Stimulated activated CD8-positive, alpha-beta memory T cell treated with anti-CD3 and anti-CD28 coated beads, Interleukin-12 subunit alpha, Interleukin-12 subunit beta, amount 100 ng/mL, for 4 hours (primary cell): ENCODE data around the gene ACAP2.

ENCODE experiments used
- DNase-seq: peaks from one replicate; pipeline ENCODE4 v3.0.0-alpha.2; 2020; ENCODE audit warnings: low read depth

ACAP2 gene

GRCh38 chr3:195285372-195285771, 157.4 kb downstream of the ACAP2 start:
- DNase-seq = no peak

- DNase-seq = no peak
Observed at GRCh38 chr3:195284842-195285241, 158.0 kb downstream of the ACAP2 start.

- no peak for DNase-seq
Observed at GRCh38 chr3:195282961-195283360, 159.9 kb downstream of the ACAP2 start.

GRCh38 chr3:195274259-195274966, 168.4 kb downstream of the ACAP2 start:
- DNase-seq = no peak

GRCh38 chr3:195271410-195272243, 171.2 kb downstream of the ACAP2 start:
- DNase-seq = peak; percentile 79

GRCh38 chr3:195270817-195271409, 171.9 kb downstream of the ACAP2 start, which contains the start of gene XXYLT1:
Gene XXYLT1, minus strand, starts transcription at chr3:195271159. Its CDS starts 101 bp downstream, at chr3:195271058.
- peak; percentile 88 for DNase-seq

GRCh38 chr3:195270079-195270816, 172.6 kb downstream of the ACAP2 start:
- DNase-seq = no peak

- no peak for DNase-seq
Observed at GRCh38 chr3:195269375-195270078, 173.3 kb downstream of the ACAP2 start.

- DNase-seq = no peak
Observed at GRCh38 chr3:195268576-195269309, 174.1 kb downstream of the ACAP2 start.

GRCh38 chr3:195267096-195267495, 175.7 kb downstream of the ACAP2 start:
- no peak for DNase-seq

- no peak for DNase-seq
Observed at GRCh38 chr3:195266428-195266827, 176.4 kb downstream of the ACAP2 start.

- no peak for DNase-seq
Observed at GRCh38 chr3:195265363-195265976, 177.3 kb downstream of the ACAP2 start.

GRCh38 chr3:195263925-195264600, 178.8 kb downstream of the ACAP2 start:
- DNase-seq = no peak

GRCh38 chr3:195263193-195263924, 179.5 kb downstream of the ACAP2 start:
- DNase-seq = no peak

GRCh38 chr3:195261925-195262324, 180.9 kb downstream of the ACAP2 start:
- no peak for DNase-seq

GRCh38 chr3:195260280-195260905, 182.4 kb downstream of the ACAP2 start:
- DNase-seq = no peak

GRCh38 chr3:195259475-195260279, 183.1 kb downstream of the ACAP2 start:
- DNase-seq = peak; percentile 86

- DNase-seq = no peak
Observed at GRCh38 chr3:195259154-195259474, 183.7 kb downstream of the ACAP2 start.
